Upper lobe of left lung (tissue), 6 donors: ENCODE measurements around the gene TRAPPC3L. TPM values are rescaled to one million over a fixed set of nuclear protein-coding genes. Genes with fewer than 3 reads are reported as not detected.

Experiments used
- ATAC-seq, 2 donors: fragments of 200-7000 bp; cut with Tn5 transposase; one replicate each; pipeline ENCODE4 v1.9.1; 2022; ENCODE audit warnings: mild to moderate bottlenecking in 2 of 2, moderate library complexity in 2 of 2; ENCODE audit not compliant: low FRiP score in 2 of 2
- DNase-seq, 2 donors: peaks; one replicate each; pipeline ENCODE4 v3.0.0-alpha.2; 2019 to 2020
- H3K27ac ChIP-seq, 4 donors: fragments of 200-600 bp; sonication (generic); one replicate each; pipeline ENCODE4 v1.5.1; 2016 to 2019
- H3K27me3 ChIP-seq, 4 donors: fragments of 200-600 bp; sonication (generic); one replicate each; pipeline ENCODE4 v1.5.1; 2017 to 2019
- H3K36me3 ChIP-seq, 4 donors: fragments of 200-600 bp; sonication (generic); one replicate each; pipeline ENCODE4 v1.5.1; 2016 to 2019
- H3K4me1 ChIP-seq, 4 donors: fragments of 200-600 bp; sonication (generic); one replicate each; pipeline ENCODE4 v1.5.1; 2018 to 2019
- H3K4me3 ChIP-seq, 4 donors: fragments of 200-600 bp; sonication (generic); one replicate each; pipeline ENCODE4 v1.5.1; 2017 to 2019; ENCODE audit warnings: mild to moderate bottlenecking in 2 of 4, moderate library complexity in 1 of 4
- H3K9me3 ChIP-seq, 4 donors: fragments of 200-600 bp; sonication (generic); one replicate each; pipeline ENCODE4 v1.5.1; 2018 to 2019
- EP300 ChIP-seq, 4 donors: sonication (generic); formaldehyde crosslinking; IDR thresholded peaks; one replicate each; pipeline ENCODE4 v1.5.1; 2017; ENCODE audit warnings: antibody characterized with exemption in 4 of 4, control low read depth in 2 of 4
- POLR2A ChIP-seq, 4 donors: fragments of 450-650 bp; IDR thresholded peaks; one replicate each; pipeline ENCODE4 v1.5.1; 2016 to 2017; ENCODE audit warnings: antibody characterized with exemption in 4 of 4, mild to moderate bottlenecking in 2 of 4
- POLR2AphosphoS5 ChIP-seq, 2 donors: sonication (generic); formaldehyde crosslinking; IDR thresholded peaks; one replicate each; pipeline ENCODE4 v1.5.1; 2017; ENCODE audit warnings: antibody characterized with exemption in 2 of 2
- WGBS, 2 donors: methylation state at CpG; one replicate each; pipeline ENCODE4 v1.1.5; 2017 to 2018; 5-methylcytosine and 5-hydroxymethylcytosine counted together
- total RNA-seq, 6 donors: library from RNA; depleted of rRNA in 4 of 6; stranded (reverse); fragments of >200 nt in 4 of 6; gene quantifications; one replicate each; pipeline versions ENCODE4 v1.1.0 to v1.2.1, GENCODE V29; 2016 to 2021
- TF ChIP-seq, protein P1 (sequence below), 6 experiments: fragments of 450-650 bp in 4 of 6; fragments of 200-600 bp in 2 of 6; sonication (generic) in 2 of 6; IDR thresholded peaks; one replicate each; pipeline ENCODE4 v1.5.1; 2016 to 2019; ENCODE audit warnings: antibody characterized with exemption in 6 of 6
- donor health status: DM: no; HTN: no; CAD: no; lungs with moderate emphysema.
- donor health status: DM: no; HTN: yes; CAD: no; lungs with severe emphysema.

TRAPPC3L gene
- total RNA-seq, 6 donors from 2014 or later, result 0.20 to 1.4 (median 0.29) TPM; not detected in 3

GRCh38 chr6:116533233-116533957 lies 12.1 kb downstream of the TRAPPC3L start:
- DNase-seq, result no peak
- H3K27ac ChIP-seq, result no peak overlapping the region
- TF ChIP-seq EP300 (IDR thresholded peaks at IDR 0.05) (no peak), POLR2A (IDR thresholded peaks at IDR 0.05) (no peak), POLR2AphosphoS5 (IDR thresholded peaks at IDR 0.05) (no peak)
- TF ChIP-seq, protein P1, sequence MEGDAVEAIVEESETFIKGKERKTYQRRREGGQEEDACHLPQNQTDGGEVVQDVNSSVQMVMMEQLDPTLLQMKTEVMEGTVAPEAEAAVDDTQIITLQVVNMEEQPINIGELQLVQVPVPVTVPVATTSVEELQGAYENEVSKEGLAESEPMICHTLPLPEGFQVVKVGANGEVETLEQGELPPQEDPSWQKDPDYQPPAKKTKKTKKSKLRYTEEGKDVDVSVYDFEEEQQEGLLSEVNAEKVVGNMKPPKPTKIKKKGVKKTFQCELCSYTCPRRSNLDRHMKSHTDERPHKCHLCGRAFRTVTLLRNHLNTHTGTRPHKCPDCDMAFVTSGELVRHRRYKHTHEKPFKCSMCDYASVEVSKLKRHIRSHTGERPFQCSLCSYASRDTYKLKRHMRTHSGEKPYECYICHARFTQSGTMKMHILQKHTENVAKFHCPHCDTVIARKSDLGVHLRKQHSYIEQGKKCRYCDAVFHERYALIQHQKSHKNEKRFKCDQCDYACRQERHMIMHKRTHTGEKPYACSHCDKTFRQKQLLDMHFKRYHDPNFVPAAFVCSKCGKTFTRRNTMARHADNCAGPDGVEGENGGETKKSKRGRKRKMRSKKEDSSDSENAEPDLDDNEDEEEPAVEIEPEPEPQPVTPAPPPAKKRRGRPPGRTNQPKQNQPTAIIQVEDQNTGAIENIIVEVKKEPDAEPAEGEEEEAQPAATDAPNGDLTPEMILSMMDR (IDR thresholded peaks at IDR 0.05), result no peak
- no peaks in the 10 kb centered on the region for H3K27me3 ChIP-seq
- no peak overlapping the region for H3K4me3 ChIP-seq
- H3K36me3 ChIP-seq, result no peaks in the 10 kb centered on the region
- 72 to 74% methylated on average over 9 of the region's 9 CpGs for WGBS, 2 donors
- no peak for ATAC-seq
- peaks cover 0 to 10% (median 0%) of the 10 kb centered on the region in 4 donors for H3K4me1 ChIP-seq
- no peaks in the 10 kb centered on the region for H3K9me3 ChIP-seq

- WGBS, 2 donors, result 83 to 84% methylated on average over 12 of the region's 12 CpGs
- Histone ChIP-seq H3K27me3 (no peaks in the 10 kb centered on the region), H3K4me3 (no peak overlapping the region), H3K9me3 (no peaks in the 10 kb centered on the region), H3K36me3 (no peaks in the 10 kb centered on the region), H3K27ac (no peak overlapping the region), H3K4me1 (peaks cover 0 to 10% (median 0%) of the 10 kb centered on the region in 4 donors)
- ATAC-seq (peak; percentile 88 to 92), DNase-seq (peak; percentile 32 to 45)
- TF ChIP-seq POLR2A (IDR thresholded peaks at IDR 0.05), result no peak
- TF ChIP-seq POLR2AphosphoS5 (IDR thresholded peaks at IDR 0.05), result no peak
- no peak for TF ChIP-seq EP300 (IDR thresholded peaks at IDR 0.05)
- TF ChIP-seq, protein P1 (IDR thresholded peaks at IDR 0.05), result peak; percentile 57 to 84 (median 76)
Observed at GRCh38 chr6:116531675-116532570, 13.6 kb downstream of the TRAPPC3L start.

GRCh38 chr6:116530436-116530835 lies 15.0 kb downstream of the TRAPPC3L start:
- no peaks in the 10 kb centered on the region for H3K36me3 ChIP-seq
- no peak for TF ChIP-seq EP300 (IDR thresholded peaks at IDR 0.05)
- TF ChIP-seq POLR2A (IDR thresholded peaks at IDR 0.05), result no peak
- TF ChIP-seq, protein P1 (IDR thresholded peaks at IDR 0.05), result no peak
- TF ChIP-seq POLR2AphosphoS5 (IDR thresholded peaks at IDR 0.05), result no peak
- peaks cover 0 to 10% (median 0%) of the 10 kb centered on the region in 4 donors for H3K4me1 ChIP-seq
- DNase-seq (no peak), ATAC-seq (no peak)
- H3K27ac ChIP-seq, result no peak overlapping the region
- H3K9me3 ChIP-seq, result no peaks in the 10 kb centered on the region
- no peak overlapping the region for H3K4me3 ChIP-seq
- WGBS, 2 donors, result 50 to 64% methylated on average over 2 of the region's 2 CpGs
- no peaks in the 10 kb centered on the region for H3K27me3 ChIP-seq

- WGBS, 2 donors, result 74 to 82% methylated on average over 3 of the region's 3 CpGs
- Histone ChIP-seq H3K4me1 (peaks cover 0 to 10% (median 0%) of the 10 kb centered on the region in 4 donors), H3K9me3 (no peaks in the 10 kb centered on the region), H3K27ac (no peak overlapping the region), H3K36me3 (no peaks in the 10 kb centered on the region), H3K27me3 (no peaks in the 10 kb centered on the region), H3K4me3 (no peak overlapping the region)
- TF ChIP-seq EP300 (IDR thresholded peaks at IDR 0.05) (no peak), POLR2AphosphoS5 (IDR thresholded peaks at IDR 0.05) (no peak), POLR2A (IDR thresholded peaks at IDR 0.05) (no peak)
- TF ChIP-seq, protein P1 (IDR thresholded peaks at IDR 0.05), result no peak
- ATAC-seq (no peak), DNase-seq (no peak)
Observed at GRCh38 chr6:116529466-116530290, 15.8 kb downstream of the TRAPPC3L start.
